NT2/D1 (cell line): ENCODE measurements around the gene CHRNA9.

Experiments
- SUZ12 ChIP-seq: IDR thresholded peaks from 2 replicates; pipeline ENCODE4 v1.6.1; 2011; ENCODE audit not compliant: insufficient read length, insufficient read depth; ENCODE audit errors: extremely low read depth
- YY1 ChIP-seq: IDR thresholded peaks from 2 replicates; pipeline ENCODE4 v1.6.1; 2011; ENCODE audit not compliant: insufficient read length, insufficient read depth
- ZNF274 ChIP-seq: IDR thresholded peaks from 2 replicates; pipeline ENCODE4 v1.6.1; 2011; ENCODE audit warnings: mild to moderate bottlenecking, low read depth, low read length

DNA sequence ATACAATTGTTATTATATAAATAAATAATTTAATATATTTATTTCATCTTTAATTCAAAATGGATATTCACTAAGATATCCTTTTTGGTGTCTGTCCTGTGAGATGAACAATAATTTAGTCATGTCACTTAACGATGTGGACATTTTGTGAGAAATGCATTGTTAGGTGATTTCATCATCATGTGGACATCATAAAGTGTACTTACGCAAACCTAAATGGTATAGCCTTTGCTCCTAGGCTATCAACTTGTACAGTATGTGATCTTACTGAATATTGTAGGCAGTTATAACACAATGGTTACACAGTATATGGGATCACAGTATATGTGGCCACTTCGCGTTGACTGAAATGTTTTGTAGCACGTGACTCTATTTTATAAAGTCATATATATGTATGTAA, 20.2 kb upstream of the CHRNA9 start:
- TF ChIP-seq ZNF274, result no peak
- TF ChIP-seq SUZ12, result no peak
- no peak for TF ChIP-seq YY1
